Type B pancreatic cell (in vitro differentiated cells): Measurements from ENCODE around the gene C1S. TPM values are rescaled to one million over a fixed set of nuclear protein-coding genes. Genes with fewer than 3 reads are reported as not detected.

ENCODE experiments used
- DNase-seq: peaks from one replicate; pipeline ENCODE4 v3.0.0; 2021; ENCODE audit warnings: mixed read lengths; ENCODE audit not compliant: unreplicated experiment; ENCODE audit errors: extremely low spot score
- H3K27ac Mint-ChIP-seq: 2 replicates; pipeline ENCODE4 v1.8.0; 2021; ENCODE audit warnings: mild to moderate bottlenecking, mixed read lengths
- H3K27me3 Mint-ChIP-seq: 2 replicates; pipeline ENCODE4 v1.8.0; 2021; ENCODE audit warnings: mixed read lengths
- H3K36me3 Mint-ChIP-seq: 2 replicates; pipeline ENCODE4 v1.8.0; 2021; ENCODE audit warnings: mixed read lengths
- H3K4me1 Mint-ChIP-seq: one replicate; pipeline ENCODE4 v1.8.0; 2021; ENCODE audit warnings: mixed read lengths; ENCODE audit not compliant: unreplicated experiment
- H3K4me3 Mint-ChIP-seq: 2 replicates; pipeline ENCODE4 v1.8.0; 2021; ENCODE audit warnings: mild to moderate bottlenecking, mixed read lengths
- H3K9me3 Mint-ChIP-seq: 2 replicates; pipeline ENCODE4 v1.8.0; 2021; ENCODE audit warnings: mixed read lengths
- CTCF ChIP-seq: fragments of 200-600 bp; sonication (generic); conservative IDR thresholded peaks from 2 replicates; pipeline ENCODE4 v1.5.0; 2021; ENCODE audit warnings: antibody characterized with exemption, mild to moderate bottlenecking
- total RNA-seq: library from RNA; stranded (reverse); gene quantifications from 2 replicates; pipeline ENCODE4 v1.2.1, GENCODE V29; 2021; ENCODE audit warnings: low replicate concordance

Gene C1S
- total RNA-seq, 1 donor from 2014 or later, result 3.1 TPM

- no peaks in the 10 kb centered on the region for H3K4me1 Mint-ChIP-seq
- H3K27ac Mint-ChIP-seq, result no peak overlapping the region
- H3K4me3 Mint-ChIP-seq, result no peak overlapping the region
- no peaks in the 10 kb centered on the region for H3K9me3 Mint-ChIP-seq
- DNase-seq, result no peak
- no peaks in the 10 kb centered on the region for H3K36me3 Mint-ChIP-seq
- no peaks in the 10 kb centered on the region for H3K27me3 Mint-ChIP-seq
- TF ChIP-seq CTCF, result no peak
Measured at GRCh38 chr12:7038591-7038990, 21.9 kb upstream of the C1S start.

GRCh38 chr12:7039403-7039802 is 21.1 kb upstream of the C1S start:
- no peaks in the 10 kb centered on the region for H3K9me3 Mint-ChIP-seq
- no peak for DNase-seq
- H3K4me3 Mint-ChIP-seq, result peak overlapping the region; percentile 22
- no peaks in the 10 kb centered on the region for H3K27me3 Mint-ChIP-seq
- no peaks in the 10 kb centered on the region for H3K4me1 Mint-ChIP-seq
- TF ChIP-seq CTCF, result no peak
- no peaks in the 10 kb centered on the region for H3K36me3 Mint-ChIP-seq
- no peak overlapping the region for H3K27ac Mint-ChIP-seq

- Mint-ChIP-seq H3K4me3 (no peak overlapping the region), H3K27ac (no peak overlapping the region), H3K36me3 (no peaks in the 10 kb centered on the region), H3K9me3 (no peaks in the 10 kb centered on the region), H3K27me3 (no peaks in the 10 kb centered on the region), H3K4me1 (no peaks in the 10 kb centered on the region)
- no peak for DNase-seq
- TF ChIP-seq CTCF, result peak; percentile 61
Measured at GRCh38 chr12:7042842-7043241, 17.7 kb upstream of the C1S start.

- Mint-ChIP-seq H3K4me1 (no peaks in the 10 kb centered on the region), H3K9me3 (no peaks in the 10 kb centered on the region), H3K27me3 (peaks cover 11% of the 10 kb centered on the region), H3K36me3 (peaks cover 3% of the 10 kb centered on the region), H3K27ac (no peak overlapping the region), H3K4me3 (no peak overlapping the region)
- TF ChIP-seq CTCF, result no peak
- no peak for DNase-seq
Measured at GRCh38 chr12:7045913-7046312, 14.6 kb upstream of the C1S start.

GRCh38 chr12:7046383-7047105 is 14.0 kb upstream of the C1S start:
- Mint-ChIP-seq H3K27ac (no peak overlapping the region), H3K9me3 (no peaks in the 10 kb centered on the region), H3K4me3 (no peak overlapping the region), H3K27me3 (peaks cover 16% of the 10 kb centered on the region), H3K36me3 (peaks cover 3% of the 10 kb centered on the region), H3K4me1 (no peaks in the 10 kb centered on the region)
- TF ChIP-seq CTCF, result no peak
- DNase-seq, result no peak
